ENCODE data around the gene TNIP3.
A peak's percentile ranks its signal among the peaks of the same experiment; 100 is the strongest.

The TNIP3 gene

GRCh38 chr4:121164291-121164690, at the start of gene TNIP3:
TNIP3 (minus strand) TSS chr4:121164321; CDS start chr4:121164125, 196 bp downstream.
- peak; percentile 97 for DNase-seq

- DNase-seq, result no peak
These were observed 48.7 kb upstream of the TNIP3 start for GRCh38 chr4:121212806-121213205.

GRCh38 chr4:121209171-121209570, 45.0 kb upstream of the TNIP3 start:
- DNase-seq, result no peak

GRCh38 chr4:121208244-121209007, 44.3 kb upstream of the TNIP3 start:
- DNase-seq, result no peak

- DNase-seq, result peak; percentile 30
These were observed 41.7 kb upstream of the TNIP3 start for GRCh38 chr4:121205777-121206176.

GRCh38 chr4:121200795-121201472, 36.8 kb upstream of the TNIP3 start:
- peak; percentile 90 for DNase-seq

- peak; percentile 41 for DNase-seq
These were observed 35.8 kb upstream of the TNIP3 start for GRCh38 chr4:121199742-121200561.

GRCh38 chr4:121198251-121198650, 34.1 kb upstream of the TNIP3 start:
- no peak for DNase-seq

GRCh38 chr4:121195649-121196048, 31.5 kb upstream of the TNIP3 start:
- no peak for DNase-seq

- peak; percentile 67 for DNase-seq
These were observed 28.4 kb upstream of the TNIP3 start for GRCh38 chr4:121192480-121192879.

GRCh38 chr4:121192013-121192412, 27.9 kb upstream of the TNIP3 start:
- no peak for DNase-seq

- no peak for DNase-seq
These were observed 27.2 kb upstream of the TNIP3 start for GRCh38 chr4:121191361-121191760.

GRCh38 chr4:121190389-121190788, 26.3 kb upstream of the TNIP3 start:
- DNase-seq, result no peak

- DNase-seq, result no peak
These were observed 25.4 kb upstream of the TNIP3 start for GRCh38 chr4:121189326-121190215.

- no peak for DNase-seq
These were observed 23.1 kb upstream of the TNIP3 start for GRCh38 chr4:121187206-121187605.

GRCh38 chr4:121185960-121186359, 21.8 kb upstream of the TNIP3 start:
- DNase-seq, result no peak

GRCh38 chr4:121183989-121184388, 19.9 kb upstream of the TNIP3 start:
- no peak for DNase-seq

GRCh38 chr4:121183361-121183760, 19.2 kb upstream of the TNIP3 start:
- no peak for DNase-seq

- DNase-seq, result peak; percentile 65
These were observed 18.2 kb upstream of the TNIP3 start for GRCh38 chr4:121182296-121182695.

GRCh38 chr4:121181493-121181892, 17.4 kb upstream of the TNIP3 start:
- no peak for DNase-seq

- no peak for DNase-seq
These were observed 16.4 kb upstream of the TNIP3 start for GRCh38 chr4:121180558-121180957.
